Osteocyte (in vitro differentiated cells): ENCODE data around the gene OPCML. TPM values are rescaled to one million over a fixed set of nuclear protein-coding genes. Genes with fewer than 3 reads are reported as not detected.

ENCODE experiments used
- DNase-seq: peaks from one replicate; pipeline ENCODE4 v3.0.0; 2021; ENCODE audit warnings: mixed read lengths; ENCODE audit not compliant: unreplicated experiment; ENCODE audit errors: extremely low spot score
- H3K27ac Mint-ChIP-seq: one replicate; pipeline ENCODE4 v1.8.0; 2021; ENCODE audit warnings: mild to moderate bottlenecking, mixed read lengths; ENCODE audit not compliant: unreplicated experiment
- H3K27me3 Mint-ChIP-seq: one replicate; pipeline ENCODE4 v1.8.0; 2021; ENCODE audit warnings: mixed read lengths; ENCODE audit not compliant: unreplicated experiment
- H3K36me3 Mint-ChIP-seq: one replicate; pipeline ENCODE4 v1.8.0; 2021; ENCODE audit warnings: mixed read lengths; ENCODE audit not compliant: unreplicated experiment
- H3K4me1 Mint-ChIP-seq: one replicate; pipeline ENCODE4 v1.8.0; 2021; ENCODE audit warnings: mixed read lengths; ENCODE audit not compliant: unreplicated experiment
- H3K4me3 Mint-ChIP-seq: one replicate; pipeline ENCODE4 v1.8.0; 2021; ENCODE audit warnings: mild to moderate bottlenecking, moderate library complexity, mixed read lengths; ENCODE audit not compliant: unreplicated experiment
- H3K9me3 Mint-ChIP-seq: one replicate; pipeline ENCODE4 v1.8.0; 2021; ENCODE audit warnings: mixed read lengths; ENCODE audit not compliant: unreplicated experiment
- total RNA-seq: library from RNA; stranded (reverse); gene quantifications from 2 replicates; pipeline ENCODE4 v1.2.1, GENCODE V29; 2021
- TF ChIP-seq, protein P1 (sequence below): fragments of 200-600 bp; sonication (generic); IDR thresholded peaks from 2 replicates; pipeline ENCODE4 v1.5.0; 2021; ENCODE audit warnings: antibody characterized with exemption, mild to moderate bottlenecking, moderate library complexity

OPCML gene
- total RNA-seq, 1 donor from 2014 or later, result 0.11 TPM

- TF ChIP-seq, protein P1, sequence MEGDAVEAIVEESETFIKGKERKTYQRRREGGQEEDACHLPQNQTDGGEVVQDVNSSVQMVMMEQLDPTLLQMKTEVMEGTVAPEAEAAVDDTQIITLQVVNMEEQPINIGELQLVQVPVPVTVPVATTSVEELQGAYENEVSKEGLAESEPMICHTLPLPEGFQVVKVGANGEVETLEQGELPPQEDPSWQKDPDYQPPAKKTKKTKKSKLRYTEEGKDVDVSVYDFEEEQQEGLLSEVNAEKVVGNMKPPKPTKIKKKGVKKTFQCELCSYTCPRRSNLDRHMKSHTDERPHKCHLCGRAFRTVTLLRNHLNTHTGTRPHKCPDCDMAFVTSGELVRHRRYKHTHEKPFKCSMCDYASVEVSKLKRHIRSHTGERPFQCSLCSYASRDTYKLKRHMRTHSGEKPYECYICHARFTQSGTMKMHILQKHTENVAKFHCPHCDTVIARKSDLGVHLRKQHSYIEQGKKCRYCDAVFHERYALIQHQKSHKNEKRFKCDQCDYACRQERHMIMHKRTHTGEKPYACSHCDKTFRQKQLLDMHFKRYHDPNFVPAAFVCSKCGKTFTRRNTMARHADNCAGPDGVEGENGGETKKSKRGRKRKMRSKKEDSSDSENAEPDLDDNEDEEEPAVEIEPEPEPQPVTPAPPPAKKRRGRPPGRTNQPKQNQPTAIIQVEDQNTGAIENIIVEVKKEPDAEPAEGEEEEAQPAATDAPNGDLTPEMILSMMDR, result no peak
- Mint-ChIP-seq H3K9me3 (no peaks in the 10 kb centered on the region), H3K4me3 (no peak overlapping the region), H3K27ac (peak overlapping the region; percentile 48), H3K36me3 (no peaks in the 10 kb centered on the region), H3K27me3 (no peaks in the 10 kb centered on the region), H3K4me1 (peaks cover 24% of the 10 kb centered on the region)
- DNase-seq, result no peak
Measured at GRCh38 chr11:132621976-132622580, 910.2 kb downstream of the OPCML start.

- H3K4me3 Mint-ChIP-seq, result no peak overlapping the region
- H3K27ac Mint-ChIP-seq, result no peak overlapping the region
- H3K9me3 Mint-ChIP-seq, result no peaks in the 10 kb centered on the region
- no peaks in the 10 kb centered on the region for H3K36me3 Mint-ChIP-seq
- H3K4me1 Mint-ChIP-seq, result peaks cover 24% of the 10 kb centered on the region
- TF ChIP-seq, protein P1, result no peak
- DNase-seq, result no peak
- no peaks in the 10 kb centered on the region for H3K27me3 Mint-ChIP-seq
Measured at GRCh38 chr11:132620423-132620822, 911.9 kb downstream of the OPCML start.

DNA sequence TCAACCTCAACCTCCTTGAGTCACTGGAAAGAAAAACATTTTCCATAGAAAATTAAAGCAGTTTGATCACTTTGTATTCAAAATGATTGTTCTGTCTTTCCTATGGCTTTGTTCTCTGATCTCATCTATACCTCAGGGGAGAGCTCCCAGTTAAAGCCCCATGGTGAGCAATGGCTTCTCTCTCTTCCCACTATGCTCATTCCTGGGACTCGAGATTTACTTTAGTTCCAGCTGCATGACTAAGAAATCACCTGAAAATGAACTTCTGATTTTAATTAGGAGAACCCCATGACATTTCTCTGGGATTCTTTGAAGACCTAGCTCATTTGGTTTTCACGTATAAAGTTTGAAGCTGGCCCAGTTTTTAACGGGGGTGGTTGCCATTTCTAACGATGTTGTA lies 921.5 kb downstream of the OPCML start:
- Mint-ChIP-seq H3K36me3 (no peaks in the 10 kb centered on the region), H3K4me3 (no peak overlapping the region), H3K4me1 (peaks cover 4% of the 10 kb centered on the region), H3K27ac (no peak overlapping the region), H3K27me3 (no peaks in the 10 kb centered on the region), H3K9me3 (no peaks in the 10 kb centered on the region)
- TF ChIP-seq, protein P1, result no peak
- DNase-seq, result no peak

DNA sequence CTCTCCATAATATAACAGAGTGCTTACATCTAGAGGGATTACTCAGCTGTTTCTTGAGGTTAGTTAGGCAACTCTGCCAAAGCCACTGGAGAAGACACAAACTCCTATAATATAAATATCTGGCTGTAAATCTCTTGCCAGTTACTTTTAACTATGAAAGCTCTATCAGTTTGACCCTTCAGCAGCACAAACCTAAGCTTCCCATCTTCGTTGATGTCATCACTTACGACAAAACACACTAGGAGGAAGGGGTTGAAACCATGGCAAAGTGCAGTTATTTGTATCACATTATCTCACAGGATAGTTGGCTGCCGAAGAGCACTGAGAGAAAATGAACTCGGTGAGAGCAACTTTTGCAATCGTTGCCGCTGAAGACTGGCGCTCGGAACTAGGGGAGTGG lies 922.1 kb downstream of the OPCML start:
- Mint-ChIP-seq H3K4me1 (peaks cover 4% of the 10 kb centered on the region), H3K4me3 (no peak overlapping the region), H3K27me3 (no peaks in the 10 kb centered on the region), H3K9me3 (no peaks in the 10 kb centered on the region), H3K27ac (no peak overlapping the region), H3K36me3 (no peaks in the 10 kb centered on the region)
- no peak for DNase-seq
- TF ChIP-seq, protein P1, result no peak

GRCh38 chr11:132607575-132607974 lies 924.7 kb downstream of the OPCML start:
- no peak for DNase-seq
- Mint-ChIP-seq H3K4me1 (peaks cover 12% of the 10 kb centered on the region), H3K4me3 (no peak overlapping the region), H3K36me3 (no peaks in the 10 kb centered on the region), H3K27ac (no peak overlapping the region), H3K9me3 (no peaks in the 10 kb centered on the region), H3K27me3 (no peaks in the 10 kb centered on the region)
- TF ChIP-seq, protein P1, result no peak
